ENCODE data around the gene PHF14. TPM values are rescaled to one million over a fixed set of nuclear protein-coding genes. Genes with fewer than 3 reads are reported as not detected.

The PHF14 gene
- total and polyA plus RNA-seq, 2 experiments from 2014 or later: 72.0 to 87.9 TPM

DNA sequence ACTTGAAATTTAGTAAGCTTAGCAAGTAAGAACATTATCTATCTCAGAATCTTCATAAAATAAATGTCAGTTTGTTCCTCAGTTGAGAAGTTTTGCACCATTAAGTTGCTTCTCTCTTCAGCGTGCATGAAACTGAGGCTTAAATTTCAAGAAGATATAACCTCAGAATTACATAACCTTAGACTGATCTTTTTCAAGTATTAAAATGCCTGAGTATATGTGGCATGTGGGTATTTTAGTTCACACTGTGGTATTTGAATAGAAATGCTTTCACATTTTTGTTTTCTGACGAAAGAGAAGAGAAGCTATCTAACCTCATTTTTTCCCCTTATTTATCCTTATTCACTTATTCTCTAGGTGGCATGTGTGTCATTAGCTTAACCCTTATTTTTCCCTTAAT is 104.1 kb downstream of the PHF14 start:
- H3K9me3 Mint-ChIP-seq: peaks cover 14% of the 10 kb centered on the region
- peaks cover 33% of the 10 kb centered on the region for H3K36me3 Mint-ChIP-seq (ENCODE audit: low read depth)
- H3K27me3 Mint-ChIP-seq (ENCODE audit: insufficient read depth, low read depth, poor library complexity): peaks cover 2% of the 10 kb centered on the region
- Histone ChIP-seq H3K27ac (ENCODE audit: low read depth) (0 out of 2 replicates have a peak overlapping the region, but pooled peaks have one; percentile 17), H3K9me2 (ENCODE audit: insufficient read depth) (no peaks in the 10 kb centered on the region), H2AFZ (no peak overlapping the region), H3K79me2 (replicated peaks; ENCODE audit: insufficient read depth) (no peaks in the 10 kb centered on the region), H3K4me1 (ENCODE audit: insufficient read depth) (peaks cover 10% of the 10 kb centered on the region), H3F3A (replicated peaks; ENCODE audit: low read depth) (no peaks in the 10 kb centered on the region), H3K27me3 (ENCODE audit: insufficient read depth) (no peaks in the 10 kb centered on the region), H3K4me3 (no peak overlapping the region), H4K20me1 (replicated peaks; ENCODE audit: insufficient read depth) (no peaks in the 10 kb centered on the region), H3K4me2 (peak overlapping the region; percentile 50; the same call in 1 of the 2 replicates), H3K36me3 (ENCODE audit: insufficient read depth) (no peaks in the 10 kb centered on the region; the same call in 1 of the 2 replicates)
- ATAC-seq (no peak), DNase-seq (ENCODE audit: low spot score) (no peak)
- H3K27ac Mint-ChIP-seq: peak overlapping the region; percentile 72
- H3K4me3 Mint-ChIP-seq: no peak overlapping the region
- TF ChIP-seq, protein P1, sequence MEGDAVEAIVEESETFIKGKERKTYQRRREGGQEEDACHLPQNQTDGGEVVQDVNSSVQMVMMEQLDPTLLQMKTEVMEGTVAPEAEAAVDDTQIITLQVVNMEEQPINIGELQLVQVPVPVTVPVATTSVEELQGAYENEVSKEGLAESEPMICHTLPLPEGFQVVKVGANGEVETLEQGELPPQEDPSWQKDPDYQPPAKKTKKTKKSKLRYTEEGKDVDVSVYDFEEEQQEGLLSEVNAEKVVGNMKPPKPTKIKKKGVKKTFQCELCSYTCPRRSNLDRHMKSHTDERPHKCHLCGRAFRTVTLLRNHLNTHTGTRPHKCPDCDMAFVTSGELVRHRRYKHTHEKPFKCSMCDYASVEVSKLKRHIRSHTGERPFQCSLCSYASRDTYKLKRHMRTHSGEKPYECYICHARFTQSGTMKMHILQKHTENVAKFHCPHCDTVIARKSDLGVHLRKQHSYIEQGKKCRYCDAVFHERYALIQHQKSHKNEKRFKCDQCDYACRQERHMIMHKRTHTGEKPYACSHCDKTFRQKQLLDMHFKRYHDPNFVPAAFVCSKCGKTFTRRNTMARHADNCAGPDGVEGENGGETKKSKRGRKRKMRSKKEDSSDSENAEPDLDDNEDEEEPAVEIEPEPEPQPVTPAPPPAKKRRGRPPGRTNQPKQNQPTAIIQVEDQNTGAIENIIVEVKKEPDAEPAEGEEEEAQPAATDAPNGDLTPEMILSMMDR (conservative IDR thresholded peaks at IDR 0.05; ENCODE audit: low read depth in 2 of 2): no peak
- TF ChIP-seq NANOG (IDR thresholded peaks at IDR 0.05; ENCODE audit: borderline replicate concordance) (no peak), EZH2phosphoT487 (IDR thresholded peaks at IDR 0.05; ENCODE audit: unreplicated experiment) (no peak), JUNB (IDR thresholded peaks at IDR 0.05; ENCODE audit: unreplicated experiment) (no peak), STAT1 (IDR thresholded peaks at IDR 0.05; ENCODE audit: unreplicated experiment) (no peak), EZH2 (IDR thresholded peaks at IDR 0.05; ENCODE audit: low read depth, unreplicated experiment) (no peak), ZNF331 (CRISPR knock-in tag; IDR thresholded peaks at IDR 0.05; ENCODE audit: low read depth) (no peak), CREB1 (CRISPR knock-in tag; IDR thresholded peaks at IDR 0.05; ENCODE audit: low read depth) (no peak), POLR2AphosphoS5 (IDR thresholded peaks at IDR 0.05; ENCODE audit: low read depth) (no peak), ZNF114 (CRISPR knock-in tag; IDR thresholded peaks at IDR 0.05) (no peak)
- TF ChIP-seq, protein P2, sequence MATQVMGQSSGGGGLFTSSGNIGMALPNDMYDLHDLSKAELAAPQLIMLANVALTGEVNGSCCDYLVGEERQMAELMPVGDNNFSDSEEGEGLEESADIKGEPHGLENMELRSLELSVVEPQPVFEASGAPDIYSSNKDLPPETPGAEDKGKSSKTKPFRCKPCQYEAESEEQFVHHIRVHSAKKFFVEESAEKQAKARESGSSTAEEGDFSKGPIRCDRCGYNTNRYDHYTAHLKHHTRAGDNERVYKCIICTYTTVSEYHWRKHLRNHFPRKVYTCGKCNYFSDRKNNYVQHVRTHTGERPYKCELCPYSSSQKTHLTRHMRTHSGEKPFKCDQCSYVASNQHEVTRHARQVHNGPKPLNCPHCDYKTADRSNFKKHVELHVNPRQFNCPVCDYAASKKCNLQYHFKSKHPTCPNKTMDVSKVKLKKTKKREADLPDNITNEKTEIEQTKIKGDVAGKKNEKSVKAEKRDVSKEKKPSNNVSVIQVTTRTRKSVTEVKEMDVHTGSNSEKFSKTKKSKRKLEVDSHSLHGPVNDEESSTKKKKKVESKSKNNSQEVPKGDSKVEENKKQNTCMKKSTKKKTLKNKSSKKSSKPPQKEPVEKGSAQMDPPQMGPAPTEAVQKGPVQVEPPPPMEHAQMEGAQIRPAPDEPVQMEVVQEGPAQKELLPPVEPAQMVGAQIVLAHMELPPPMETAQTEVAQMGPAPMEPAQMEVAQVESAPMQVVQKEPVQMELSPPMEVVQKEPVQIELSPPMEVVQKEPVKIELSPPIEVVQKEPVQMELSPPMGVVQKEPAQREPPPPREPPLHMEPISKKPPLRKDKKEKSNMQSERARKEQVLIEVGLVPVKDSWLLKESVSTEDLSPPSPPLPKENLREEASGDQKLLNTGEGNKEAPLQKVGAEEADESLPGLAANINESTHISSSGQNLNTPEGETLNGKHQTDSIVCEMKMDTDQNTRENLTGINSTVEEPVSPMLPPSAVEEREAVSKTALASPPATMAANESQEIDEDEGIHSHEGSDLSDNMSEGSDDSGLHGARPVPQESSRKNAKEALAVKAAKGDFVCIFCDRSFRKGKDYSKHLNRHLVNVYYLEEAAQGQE (IDR thresholded peaks at IDR 0.05; ENCODE audit: unreplicated experiment): no peak
- TF ChIP-seq, protein P3, sequence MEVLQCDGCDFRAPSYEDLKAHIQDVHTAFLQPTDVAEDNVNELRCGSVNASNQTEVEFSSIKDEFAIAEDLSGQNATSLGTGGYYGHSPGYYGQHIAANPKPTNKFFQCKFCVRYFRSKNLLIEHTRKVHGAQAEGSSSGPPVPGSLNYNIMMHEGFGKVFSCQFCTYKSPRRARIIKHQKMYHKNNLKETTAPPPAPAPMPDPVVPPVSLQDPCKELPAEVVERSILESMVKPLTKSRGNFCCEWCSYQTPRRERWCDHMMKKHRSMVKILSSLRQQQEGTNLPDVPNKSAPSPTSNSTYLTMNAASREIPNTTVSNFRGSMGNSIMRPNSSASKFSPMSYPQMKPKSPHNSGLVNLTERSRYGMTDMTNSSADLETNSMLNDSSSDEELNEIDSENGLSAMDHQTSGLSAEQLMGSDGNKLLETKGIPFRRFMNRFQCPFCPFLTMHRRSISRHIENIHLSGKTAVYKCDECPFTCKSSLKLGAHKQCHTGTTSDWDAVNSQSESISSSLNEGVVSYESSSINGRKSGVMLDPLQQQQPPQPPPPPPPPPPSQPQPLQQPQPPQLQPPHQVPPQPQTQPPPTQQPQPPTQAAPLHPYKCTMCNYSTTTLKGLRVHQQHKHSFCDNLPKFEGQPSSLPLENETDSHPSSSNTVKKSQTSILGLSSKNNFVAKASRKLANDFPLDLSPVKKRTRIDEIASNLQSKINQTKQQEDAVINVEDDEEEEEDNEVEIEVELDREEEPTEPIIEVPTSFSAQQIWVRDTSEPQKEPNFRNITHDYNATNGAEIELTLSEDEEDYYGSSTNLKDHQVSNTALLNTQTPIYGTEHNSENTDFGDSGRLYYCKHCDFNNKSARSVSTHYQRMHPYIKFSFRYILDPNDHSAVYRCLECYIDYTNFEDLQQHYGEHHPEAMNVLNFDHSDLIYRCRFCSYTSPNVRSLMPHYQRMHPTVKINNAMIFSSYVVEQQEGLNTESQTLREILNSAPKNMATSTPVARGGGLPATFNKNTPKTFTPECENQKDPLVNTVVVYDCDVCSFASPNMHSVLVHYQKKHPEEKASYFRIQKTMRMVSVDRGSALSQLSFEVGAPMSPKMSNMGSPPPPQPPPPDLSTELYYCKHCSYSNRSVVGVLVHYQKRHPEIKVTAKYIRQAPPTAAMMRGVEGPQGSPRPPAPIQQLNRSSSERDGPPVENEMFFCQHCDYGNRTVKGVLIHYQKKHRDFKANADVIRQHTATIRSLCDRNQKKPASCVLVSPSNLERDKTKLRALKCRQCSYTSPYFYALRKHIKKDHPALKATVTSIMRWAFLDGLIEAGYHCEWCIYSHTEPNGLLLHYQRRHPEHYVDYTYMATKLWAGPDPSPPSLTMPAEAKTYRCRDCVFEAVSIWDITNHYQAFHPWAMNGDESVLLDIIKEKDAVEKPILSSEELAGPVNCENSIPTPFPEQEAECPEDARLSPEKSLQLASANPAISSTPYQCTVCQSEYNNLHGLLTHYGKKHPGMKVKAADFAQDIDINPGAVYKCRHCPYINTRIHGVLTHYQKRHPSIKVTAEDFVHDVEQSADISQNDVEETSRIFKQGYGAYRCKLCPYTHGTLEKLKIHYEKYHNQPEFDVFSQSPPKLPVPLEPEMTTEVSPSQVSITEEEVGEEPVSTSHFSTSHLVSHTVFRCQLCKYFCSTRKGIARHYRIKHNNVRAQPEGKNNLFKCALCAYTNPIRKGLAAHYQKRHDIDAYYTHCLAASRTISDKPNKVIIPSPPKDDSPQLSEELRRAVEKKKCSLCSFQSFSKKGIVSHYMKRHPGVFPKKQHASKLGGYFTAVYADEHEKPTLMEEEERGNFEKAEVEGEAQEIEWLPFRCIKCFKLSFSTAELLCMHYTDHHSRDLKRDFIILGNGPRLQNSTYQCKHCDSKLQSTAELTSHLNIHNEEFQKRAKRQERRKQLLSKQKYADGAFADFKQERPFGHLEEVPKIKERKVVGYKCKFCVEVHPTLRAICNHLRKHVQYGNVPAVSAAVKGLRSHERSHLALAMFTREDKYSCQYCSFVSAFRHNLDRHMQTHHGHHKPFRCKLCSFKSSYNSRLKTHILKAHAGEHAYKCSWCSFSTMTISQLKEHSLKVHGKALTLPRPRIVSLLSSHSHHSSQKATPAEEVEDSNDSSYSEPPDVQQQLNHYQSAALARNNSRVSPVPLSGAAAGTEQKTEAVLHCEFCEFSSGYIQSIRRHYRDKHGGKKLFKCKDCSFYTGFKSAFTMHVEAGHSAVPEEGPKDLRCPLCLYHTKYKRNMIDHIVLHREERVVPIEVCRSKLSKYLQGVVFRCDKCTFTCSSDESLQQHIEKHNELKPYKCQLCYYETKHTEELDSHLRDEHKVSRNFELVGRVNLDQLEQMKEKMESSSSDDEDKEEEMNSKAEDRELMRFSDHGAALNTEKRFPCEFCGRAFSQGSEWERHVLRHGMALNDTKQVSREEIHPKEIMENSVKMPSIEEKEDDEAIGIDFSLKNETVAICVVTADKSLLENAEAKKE (CRISPR knock-in tag; IDR thresholded peaks at IDR 0.05): no peak
- TF ChIP-seq, protein P4, sequence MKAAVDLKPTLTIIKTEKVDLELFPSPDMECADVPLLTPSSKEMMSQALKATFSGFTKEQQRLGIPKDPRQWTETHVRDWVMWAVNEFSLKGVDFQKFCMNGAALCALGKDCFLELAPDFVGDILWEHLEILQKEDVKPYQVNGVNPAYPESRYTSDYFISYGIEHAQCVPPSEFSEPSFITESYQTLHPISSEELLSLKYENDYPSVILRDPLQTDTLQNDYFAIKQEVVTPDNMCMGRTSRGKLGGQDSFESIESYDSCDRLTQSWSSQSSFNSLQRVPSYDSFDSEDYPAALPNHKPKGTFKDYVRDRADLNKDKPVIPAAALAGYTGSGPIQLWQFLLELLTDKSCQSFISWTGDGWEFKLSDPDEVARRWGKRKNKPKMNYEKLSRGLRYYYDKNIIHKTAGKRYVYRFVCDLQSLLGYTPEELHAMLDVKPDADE (IDR thresholded peaks at IDR 0.05): no peak
- peaks cover 8% of the 10 kb centered on the region for H3K4me1 Mint-ChIP-seq
